Brain microvascular endothelial cell (primary cell): Measurements from ENCODE around the gene DDX28.

ENCODE experiments used
- DNase-seq: peaks from one replicate; pipeline ENCODE4 v3.0.0-alpha.2; 2020
- H3K27ac ChIP-seq: fragments of 250-450 bp; sonication (Bioruptor Pico); 2 replicates; pipeline ENCODE4 v1.5.1; 2020; ENCODE audit warnings: mild to moderate bottlenecking, moderate library complexity
- H3K27me3 ChIP-seq: fragments of 250-450 bp; sonication (Bioruptor Pico); replicated peaks from 2 replicates; pipeline ENCODE4 v1.5.1; 2020; ENCODE audit warnings: mild to moderate bottlenecking
- H3K36me3 ChIP-seq: fragments of 250-450 bp; sonication (Bioruptor Pico); replicated peaks from 2 replicates; pipeline ENCODE4 v1.5.1; 2020; ENCODE audit warnings: mild to moderate bottlenecking
- H3K4me3 ChIP-seq: 2 replicates; pipeline ENCODE4 v1.5.1; 2011; ENCODE audit warnings: low read depth, mild to moderate bottlenecking, control low read depth, low read length, moderate library complexity
- CTCF ChIP-seq: IDR thresholded peaks from 2 replicates; pipeline ENCODE4 v1.5.1; 2011; ENCODE audit warnings: low read depth, mild to moderate bottlenecking, moderate library complexity, low read length, control low read depth, inconsistent platforms; ENCODE audit errors: missing control alignments
- in situ Hi-C: cut with HindIII; loops from 2 replicates; pipeline ENCODE4 v1.10.0; 2017; ENCODE audit warnings: low sequenced_read_pairs, low pct_ligation_motif_present

Gene DDX28

GRCh38 chr16:68062910-68063393 lies 39.9 kb upstream of the DDX28 start:
- Histone ChIP-seq H3K27ac (no peak overlapping the region), H3K4me3 (no peak overlapping the region), H3K36me3 (peaks cover 12% of the 10 kb centered on the region), H3K27me3 (no peaks in the 10 kb centered on the region)
- in situ Hi-C loops = no loop called here
- no peak for TF ChIP-seq CTCF
- DNase-seq = no peak

- Histone ChIP-seq H3K27ac (no peak overlapping the region), H3K4me3 (no peak overlapping the region), H3K27me3 (no peaks in the 10 kb centered on the region), H3K36me3 (peaks cover 12% of the 10 kb centered on the region)
- DNase-seq = no peak
- in situ Hi-C loops = no loop called here
- no peak for TF ChIP-seq CTCF
Measured at GRCh38 chr16:68061396-68061795, 38.4 kb upstream of the DDX28 start.

- Histone ChIP-seq H3K27me3 (no peaks in the 10 kb centered on the region), H3K27ac (no peak overlapping the region), H3K4me3 (no peak overlapping the region), H3K36me3 (peaks cover 16% of the 10 kb centered on the region)
- no peak for TF ChIP-seq CTCF
- in situ Hi-C loops = no loop called here
- no peak for DNase-seq
Measured at GRCh38 chr16:68059804-68060203, 36.8 kb upstream of the DDX28 start.

GRCh38 chr16:68055395-68055794 lies 32.4 kb upstream of the DDX28 start:
- Histone ChIP-seq H3K27ac (no peak overlapping the region), H3K4me3 (no peak overlapping the region), H3K27me3 (no peaks in the 10 kb centered on the region), H3K36me3 (peaks cover 18% of the 10 kb centered on the region)
- in situ Hi-C loops = no loop called here
- no peak for DNase-seq
- no peak for TF ChIP-seq CTCF

GRCh38 chr16:68049449-68049848 lies 26.4 kb upstream of the DDX28 start:
- Histone ChIP-seq H3K36me3 (peaks cover 9% of the 10 kb centered on the region), H3K27me3 (no peaks in the 10 kb centered on the region), H3K4me3 (no peak overlapping the region), H3K27ac (no peak overlapping the region)
- in situ Hi-C loops = no loop called here
- DNase-seq = no peak
- TF ChIP-seq CTCF = no peak

GRCh38 chr16:68047987-68048386 lies 25.0 kb upstream of the DDX28 start:
- Histone ChIP-seq H3K36me3 (peaks cover 7% of the 10 kb centered on the region), H3K27me3 (no peaks in the 10 kb centered on the region), H3K27ac (no peak overlapping the region), H3K4me3 (no peak overlapping the region)
- in situ Hi-C loops = no loop called here
- no peak for DNase-seq
- TF ChIP-seq CTCF = no peak
